HL-60/S4 treated with phorbol 12-myristate 13-acetate at 8.2 ng/mL for 4 days and 3 days (cell line): ENCODE data around the gene ZNF532.
"Not testable (repeated sequence)": the region's sequence is repeated elsewhere in the genome, so short reads cannot be mapped to it uniquely, and the experiment has no call there.

ENCODE experiments used
- in situ Hi-C: fragments of 300-500 bp; cut with MboI; formaldehyde crosslinking; loops from 2 replicates; pipeline ENCODE4 v1.15.0; 2022; ENCODE audit warnings: low sequenced_read_pairs

Gene ZNF532

GRCh38 chr18:58864146-58865032 lies at the start of gene ZNF532:
ZNF532 (plus strand) TSS chr18:58864877. CDS start in a region left out here.
- in situ Hi-C loops, result no loop called here

- in situ Hi-C loops, result no loop called here
These were observed 45.6 kb upstream of the ZNF532 start for GRCh38 chr18:58819051-58819450.

GRCh38 chr18:58820251-58820650 lies 44.4 kb upstream of the ZNF532 start:
- in situ Hi-C loops, result no loop called here

GRCh38 chr18:58822944-58823343 lies 41.7 kb upstream of the ZNF532 start:
- in situ Hi-C loops, result no loop called here

- in situ Hi-C loops, result no loop called here
These were observed 41.3 kb upstream of the ZNF532 start for GRCh38 chr18:58823412-58823811.

GRCh38 chr18:58826926-58827325 lies 37.8 kb upstream of the ZNF532 start:
- in situ Hi-C loops, result not testable (repeated sequence)

GRCh38 chr18:58827428-58827827 lies 37.2 kb upstream of the ZNF532 start:
- in situ Hi-C loops, result no loop called here

GRCh38 chr18:58827886-58828285 lies 36.8 kb upstream of the ZNF532 start:
- in situ Hi-C loops, result no loop called here

- in situ Hi-C loops, result no loop called here
These were observed 36.1 kb upstream of the ZNF532 start for GRCh38 chr18:58828399-58829121.

- in situ Hi-C loops, result no loop called here
These were observed 35.4 kb upstream of the ZNF532 start for GRCh38 chr18:58829263-58829662.

GRCh38 chr18:58829886-58830285 lies 34.8 kb upstream of the ZNF532 start:
- in situ Hi-C loops, result not testable (repeated sequence)

GRCh38 chr18:58831606-58832005 lies 33.1 kb upstream of the ZNF532 start:
- in situ Hi-C loops, result no loop called here

- in situ Hi-C loops, result no loop called here
These were observed 26.4 kb upstream of the ZNF532 start for GRCh38 chr18:58838165-58838860.

GRCh38 chr18:58838946-58839345 lies 25.7 kb upstream of the ZNF532 start:
- in situ Hi-C loops, result no loop called here

GRCh38 chr18:58842978-58843687 lies 21.5 kb upstream of the ZNF532 start:
- in situ Hi-C loops, result no loop called here

GRCh38 chr18:58843688-58844035 lies 21.0 kb upstream of the ZNF532 start:
- in situ Hi-C loops, result no loop called here

GRCh38 chr18:58844871-58845270 lies 19.8 kb upstream of the ZNF532 start:
- in situ Hi-C loops, result no loop called here

GRCh38 chr18:58845928-58846724 lies 18.6 kb upstream of the ZNF532 start:
- in situ Hi-C loops, result no loop called here

GRCh38 chr18:58847383-58848071 lies 17.1 kb upstream of the ZNF532 start:
- in situ Hi-C loops, result no loop called here

- in situ Hi-C loops, result no loop called here
These were observed 16.0 kb upstream of the ZNF532 start for GRCh38 chr18:58848685-58849084.
